ENCODE data around the gene GCGR. TPM values are rescaled to one million over a fixed set of nuclear protein-coding genes. Genes with fewer than 3 reads are reported as not detected.

Gene GCGR
- total and polyA plus RNA-seq, 10 of the 15 experiments (the other 5 are each of a cell fraction or from before 2014, with no cell fraction given) = not detected

DNA sequence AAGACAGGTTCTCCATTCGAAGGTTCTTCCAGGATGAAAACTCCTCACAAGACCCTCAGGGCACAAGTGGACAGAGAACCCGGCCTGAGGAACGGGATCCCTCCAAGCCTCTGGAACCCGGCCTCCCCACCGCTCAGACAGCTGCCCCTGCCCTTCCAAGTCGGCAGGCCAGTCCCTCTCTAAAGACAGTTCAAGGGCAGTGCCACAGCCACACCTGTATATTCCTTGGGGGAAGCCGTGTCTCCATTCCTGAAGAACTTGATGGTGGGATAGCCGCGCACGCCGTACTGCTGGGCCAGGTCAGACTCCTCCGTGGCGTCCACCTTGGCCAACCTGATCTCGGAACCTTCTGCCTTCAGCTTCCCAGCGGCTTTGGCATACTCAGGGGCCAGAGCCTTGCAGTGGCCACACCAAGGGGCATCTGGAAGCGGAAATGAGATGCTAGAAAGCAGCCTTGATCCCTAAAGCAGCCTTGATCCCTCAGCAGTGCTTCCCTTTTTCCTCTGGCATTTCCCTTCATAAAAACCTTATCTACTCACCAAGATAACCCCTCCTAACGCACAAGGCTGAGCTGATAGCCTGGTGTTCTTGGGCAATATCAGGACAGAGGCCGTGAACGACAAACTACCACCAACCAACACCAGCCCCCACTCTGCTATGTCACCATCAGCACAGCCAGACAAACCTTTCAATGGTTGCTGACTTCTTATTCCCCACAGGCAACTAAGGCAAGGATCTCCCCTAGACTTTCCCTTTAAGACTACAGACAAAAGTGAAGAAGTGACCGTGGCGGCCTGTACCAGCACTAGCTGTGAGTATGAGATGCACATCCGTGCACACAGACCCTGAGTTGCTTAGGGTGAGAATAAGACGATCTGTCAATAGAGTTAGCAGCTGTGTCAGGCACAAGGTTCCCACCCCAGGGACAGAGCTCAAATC lies 55.3 kb downstream of the GCGR start:
- peak overlapping the region; percentile 100 for H3K4me3 ChIP-seq
- peaks cover 3% of the 10 kb centered on the region; the same call in 1 of the 2 replicates for H4K20me1 ChIP-seq (ENCODE audit: control insufficient read depth, insufficient read depth)
- WGBS (ENCODE audit: insufficient coverage, insufficient replicate concordance, low lambda C conversion rate, missing lambda C conversion rate) = 61% methylated on average over 23 of the region's 23 CpGs
- H3K27ac ChIP-seq (ENCODE audit: control insufficient read depth, insufficient read depth) = peak overlapping the region; percentile 87
- peak overlapping the region; percentile 99 for H3K9ac ChIP-seq (ENCODE audit: control insufficient read depth, insufficient read depth, low read length)
- TSS peak; percentile 74 for BruUV-seq (replicated peaks)
- DNase-seq (ENCODE audit: low read depth, low spot score) (no peak), FAIRE-seq (peak; percentile 86), ATAC-seq (no peak)
- H3K4me1 ChIP-seq (ENCODE audit: control insufficient read depth, insufficient read depth, low read length) = peaks cover 23% of the 10 kb centered on the region
- peaks cover 11 to 35% of the 10 kb centered on the region in 2 experiments for H3K36me3 ChIP-seq (ENCODE audit: control insufficient read depth in 2 of 2, insufficient read depth in 2 of 2, low read length in 1 of 2)
- no peak overlapping the region for H2AFZ ChIP-seq (ENCODE audit: control insufficient read depth, low read depth, low read length)
- SMC1A ChIA-PET (ENCODE audit: uncharacterized antibody, unreplicated experiment) = interaction anchor here (0.8 to 1.5 kb wide), 3 partner anchors 26 to 179 kb away, joined by 3 to 6 read pairs (median 3); partner anchors contain the start of gene MCRIP1
- H3K4me2 ChIP-seq (ENCODE audit: control insufficient read depth, insufficient read depth) = peak overlapping the region; percentile 91
- H3K9me3 ChIP-seq (replicated peaks; ENCODE audit: control insufficient read depth, insufficient read depth, low read length) = no peaks in the 10 kb centered on the region
- H3K27me3 ChIP-seq (replicated peaks in 1 of 2; ENCODE audit: control insufficient read depth in 2 of 2, insufficient read depth in 2 of 2, low read length in 1 of 2) = no peaks in the 10 kb centered on the region
- RAD21 ChIA-PET (ENCODE audit: unreplicated experiment) = no interaction called here
- POLR2A ChIA-PET = interaction anchor here (0.5 to 1.9 kb wide), 3 partner anchors 10 to 131 kb away, joined by 3 to 15 read pairs (median 10); partner anchors contain the start of gene MCRIP1
- peaks cover 69% of the 10 kb centered on the region for H3K79me2 ChIP-seq (ENCODE audit: control insufficient read depth, insufficient read depth, low read length)
- in situ Hi-C loops (cut with MboI) = no loop called here
- CTCF ChIA-PET = interaction anchor here (0.7 to 1.4 kb wide), 3 partner anchors 10 to 124 kb away, joined by 3 to 5 read pairs (median 4); partner anchors contain the start of gene MCRIP1
- intact Hi-C loops (cut with micrococcal nuclease; ENCODE audit: unreplicated experiment) = no loop called here
- no peak for TF ChIP-seq EZH2 (IDR thresholded peaks at IDR 0.05; ENCODE audit: borderline replicate concordance, control insufficient read depth, low read depth, low read length)
- TF ChIP-seq, protein P1, sequence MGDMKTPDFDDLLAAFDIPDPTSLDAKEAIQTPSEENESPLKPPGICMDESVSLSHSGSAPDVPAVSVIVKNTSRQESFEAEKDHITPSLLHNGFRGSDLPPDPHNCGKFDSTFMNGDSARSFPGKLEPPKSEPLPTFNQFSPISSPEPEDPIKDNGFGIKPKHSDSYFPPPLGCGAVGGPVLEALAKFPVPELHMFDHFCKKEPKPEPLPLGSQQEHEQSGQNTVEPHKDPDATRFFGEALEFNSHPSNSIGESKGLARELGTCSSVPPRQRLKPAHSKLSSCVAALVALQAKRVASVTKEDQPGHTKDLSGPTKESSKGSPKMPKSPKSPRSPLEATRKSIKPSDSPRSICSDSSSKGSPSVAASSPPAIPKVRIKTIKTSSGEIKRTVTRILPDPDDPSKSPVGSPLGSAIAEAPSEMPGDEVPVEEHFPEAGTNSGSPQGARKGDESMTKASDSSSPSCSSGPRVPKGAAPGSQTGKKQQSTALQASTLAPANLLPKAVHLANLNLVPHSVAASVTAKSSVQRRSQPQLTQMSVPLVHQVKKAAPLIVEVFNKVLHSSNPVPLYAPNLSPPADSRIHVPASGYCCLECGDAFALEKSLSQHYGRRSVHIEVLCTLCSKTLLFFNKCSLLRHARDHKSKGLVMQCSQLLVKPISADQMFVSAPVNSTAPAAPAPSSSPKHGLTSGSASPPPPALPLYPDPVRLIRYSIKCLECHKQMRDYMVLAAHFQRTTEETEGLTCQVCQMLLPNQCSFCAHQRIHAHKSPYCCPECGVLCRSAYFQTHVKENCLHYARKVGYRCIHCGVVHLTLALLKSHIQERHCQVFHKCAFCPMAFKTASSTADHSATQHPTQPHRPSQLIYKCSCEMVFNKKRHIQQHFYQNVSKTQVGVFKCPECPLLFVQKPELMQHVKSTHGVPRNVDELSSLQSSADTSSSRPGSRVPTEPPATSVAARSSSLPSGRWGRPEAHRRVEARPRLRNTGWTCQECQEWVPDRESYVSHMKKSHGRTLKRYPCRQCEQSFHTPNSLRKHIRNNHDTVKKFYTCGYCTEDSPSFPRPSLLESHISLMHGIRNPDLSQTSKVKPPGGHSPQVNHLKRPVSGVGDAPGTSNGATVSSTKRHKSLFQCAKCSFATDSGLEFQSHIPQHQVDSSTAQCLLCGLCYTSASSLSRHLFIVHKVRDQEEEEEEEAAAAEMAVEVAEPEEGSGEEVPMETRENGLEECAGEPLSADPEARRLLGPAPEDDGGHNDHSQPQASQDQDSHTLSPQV (IDR thresholded peaks at IDR 0.05) = no peak
- TF ChIP-seq POLR2A (IDR thresholded peaks at IDR 0.05; ENCODE audit: low read depth, low read length) = peak; percentile 30
- TF ChIP-seq MEF2B (IDR thresholded peaks at IDR 0.05; ENCODE audit: partially characterized antibody, poor library complexity, severe bottlenecking) = no peak
- TF ChIP-seq ZNF274 (IDR thresholded peaks at IDR 0.05; ENCODE audit: insufficient read depth, insufficient read length) = no peak
- TF ChIP-seq, protein P2, sequence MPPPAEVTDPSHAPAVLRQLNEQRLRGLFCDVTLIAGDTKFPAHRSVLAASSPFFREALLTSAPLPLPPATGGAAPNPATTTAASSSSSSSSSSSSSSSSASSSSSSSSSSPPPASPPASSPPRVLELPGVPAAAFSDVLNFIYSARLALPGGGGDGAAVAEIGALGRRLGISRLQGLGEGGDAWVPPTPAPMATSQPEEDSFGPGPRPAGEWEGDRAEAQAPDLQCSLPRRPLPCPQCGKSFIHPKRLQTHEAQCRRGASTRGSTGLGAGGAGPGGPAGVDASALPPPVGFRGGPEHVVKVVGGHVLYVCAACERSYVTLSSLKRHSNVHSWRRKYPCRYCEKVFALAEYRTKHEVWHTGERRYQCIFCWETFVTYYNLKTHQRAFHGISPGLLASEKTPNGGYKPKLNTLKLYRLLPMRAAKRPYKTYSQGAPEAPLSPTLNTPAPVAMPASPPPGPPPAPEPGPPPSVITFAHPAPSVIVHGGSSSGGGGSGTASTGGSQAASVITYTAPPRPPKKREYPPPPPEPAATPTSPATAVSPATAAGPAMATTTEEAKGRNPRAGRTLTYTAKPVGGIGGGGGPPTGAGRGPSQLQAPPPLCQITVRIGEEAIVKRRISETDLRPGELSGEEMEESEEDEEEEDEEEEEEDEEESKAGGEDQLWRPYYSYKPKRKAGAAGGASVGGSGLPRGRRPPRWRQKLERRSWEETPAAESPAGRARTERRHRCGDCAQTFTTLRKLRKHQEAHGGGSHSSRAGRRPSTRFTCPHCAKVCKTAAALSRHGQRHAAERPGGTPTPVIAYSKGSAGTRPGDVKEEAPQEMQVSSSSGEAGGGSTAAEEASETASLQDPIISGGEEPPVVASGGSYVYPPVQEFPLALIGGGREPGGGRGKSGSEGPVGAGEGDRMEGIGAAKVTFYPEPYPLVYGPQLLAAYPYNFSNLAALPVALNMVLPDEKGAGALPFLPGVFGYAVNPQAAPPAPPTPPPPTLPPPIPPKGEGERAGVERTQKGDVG (CRISPR knock-in tag; IDR thresholded peaks at IDR 0.05) = no peak
- TF ChIP-seq CBFB (IDR thresholded peaks at IDR 0.05; ENCODE audit: low read depth) = no peak
- no peak for TF ChIP-seq ZNF384 (IDR thresholded peaks at IDR 0.05; ENCODE audit: borderline replicate concordance, low read depth, low read length)
- no peak for TF ChIP-seq POLR2AphosphoS5 (IDR thresholded peaks at IDR 0.05; ENCODE audit: low read length)
- TF ChIP-seq, protein P3, sequence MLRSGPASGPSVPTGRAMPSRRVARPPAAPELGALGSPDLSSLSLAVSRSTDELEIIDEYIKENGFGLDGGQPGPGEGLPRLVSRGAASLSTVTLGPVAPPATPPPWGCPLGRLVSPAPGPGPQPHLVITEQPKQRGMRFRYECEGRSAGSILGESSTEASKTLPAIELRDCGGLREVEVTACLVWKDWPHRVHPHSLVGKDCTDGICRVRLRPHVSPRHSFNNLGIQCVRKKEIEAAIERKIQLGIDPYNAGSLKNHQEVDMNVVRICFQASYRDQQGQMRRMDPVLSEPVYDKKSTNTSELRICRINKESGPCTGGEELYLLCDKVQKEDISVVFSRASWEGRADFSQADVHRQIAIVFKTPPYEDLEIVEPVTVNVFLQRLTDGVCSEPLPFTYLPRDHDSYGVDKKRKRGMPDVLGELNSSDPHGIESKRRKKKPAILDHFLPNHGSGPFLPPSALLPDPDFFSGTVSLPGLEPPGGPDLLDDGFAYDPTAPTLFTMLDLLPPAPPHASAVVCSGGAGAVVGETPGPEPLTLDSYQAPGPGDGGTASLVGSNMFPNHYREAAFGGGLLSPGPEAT (IDR thresholded peaks at IDR 0.05; ENCODE audit: low read depth) = no peak
- TF ChIP-seq KDM1A (IDR thresholded peaks at IDR 0.05; ENCODE audit: borderline replicate concordance) = no peak
- no peak for TF ChIP-seq ASH2L (IDR thresholded peaks at IDR 0.05; ENCODE audit: borderline replicate concordance, low read depth)
- 0 out of 2 replicates have a peak, but pooled peaks have one; percentile 18 for TF ChIP-seq MXI1 (IDR thresholded peaks at IDR 0.05; ENCODE audit: low read depth, low read length)
